Neural cell (in vitro differentiated cells): Measurements from ENCODE around the gene QRICH1. TPM values are rescaled to one million over a fixed set of nuclear protein-coding genes. Genes with fewer than 3 reads are reported as not detected.

Source experiments
- H2AFZ ChIP-seq: fragments of 200-600, 300-800 bp; sonication (generic), shearing (Covaris generic); 2 replicates; pipeline ENCODE4 v1.6.0; 2014; ENCODE audit warnings: low read depth, mild to moderate bottlenecking, antibody characterized with exemption, low read length, moderate library complexity
- H3F3A ChIP-seq: fragments of 200-600 bp; shearing (Covaris generic); 2 replicates; pipeline ENCODE4 v1.6.1; 2016; ENCODE audit warnings: mild to moderate bottlenecking, moderate library complexity, mixed read lengths, antibody characterized with exemption, low read length; ENCODE audit not compliant: insufficient read depth, poor library complexity, severe bottlenecking
- H3K27ac ChIP-seq: fragments of 200-600, 300-800 bp; sonication (generic), shearing (Covaris generic); 2 replicates; pipeline ENCODE4 v1.5.1; 2014; ENCODE audit warnings: mild to moderate bottlenecking, low read length, moderate library complexity
- H3K27me3 ChIP-seq: fragments of 300-800, 200-600 bp; sonication (generic), shearing (Covaris generic); 2 replicates; pipeline ENCODE4 v1.6.0; 2014; ENCODE audit warnings: mild to moderate bottlenecking, low read depth, low read length, moderate library complexity; ENCODE audit not compliant: insufficient read depth
- H3K36me3 ChIP-seq: fragments of 300-800, 200-600 bp; sonication (generic), shearing (Covaris generic); 2 replicates; pipeline ENCODE4 v1.5.1; 2014; ENCODE audit warnings: mild to moderate bottlenecking, antibody characterized with exemption, low read length, moderate library complexity; ENCODE audit not compliant: insufficient read depth
- H3K4me2 ChIP-seq: fragments of 300-800, 200-600 bp; sonication (generic), shearing (Covaris generic); 2 replicates; pipeline ENCODE4 v1.6.0; 2014; ENCODE audit warnings: mild to moderate bottlenecking, low read length
- H3K4me3 ChIP-seq: fragments of 300-800, 200-600 bp; sonication (generic), shearing (Covaris generic); 2 replicates; pipeline ENCODE4 v1.5.1; 2014; ENCODE audit warnings: mild to moderate bottlenecking, low read length, moderate library complexity
- H3K79me2 ChIP-seq: fragments of 200-600 bp; shearing (Covaris generic); replicated peaks from 2 replicates; pipeline ENCODE4 v1.6.0; 2014; ENCODE audit warnings: mild to moderate bottlenecking, low read length, moderate library complexity; ENCODE audit not compliant: insufficient read depth
- H3K9ac ChIP-seq: fragments of 300-800, 200-600 bp; sonication (generic), shearing (Covaris generic); 2 replicates; pipeline ENCODE4 v1.6.1; 2016; ENCODE audit warnings: mild to moderate bottlenecking, low read length, mixed read lengths
- H3K9me2 ChIP-seq: fragments of 200-600 bp; shearing (Covaris generic); 2 replicates; pipeline ENCODE4 v1.6.1; 2016; ENCODE audit warnings: mild to moderate bottlenecking, low read length, mixed read lengths; ENCODE audit not compliant: insufficient read depth
- H3K9me3 ChIP-seq: fragments of 200-600, 300-800 bp; sonication (generic), shearing (Covaris generic); 2 replicates; pipeline ENCODE4 v1.6.1; 2016; ENCODE audit warnings: mild to moderate bottlenecking, mixed run types, low read length, moderate library complexity, mixed read lengths
- H4K20me1 ChIP-seq: fragments of 200-600 bp; shearing (Covaris generic); 2 replicates; pipeline ENCODE4 v1.6.1; 2016; ENCODE audit warnings: mild to moderate bottlenecking, mixed run types; ENCODE audit not compliant: insufficient read depth
- CTCF ChIP-seq: fragments of 450-650 bp; IDR thresholded peaks from 2 replicates; pipeline ENCODE4 v1.5.1; 2014; ENCODE audit warnings: antibody characterized with exemption, mild to moderate bottlenecking, moderate library complexity; ENCODE audit not compliant: poor library complexity, severe bottlenecking
- EP300 ChIP-seq: fragments of 450-650 bp; conservative IDR thresholded peaks from 2 replicates; pipeline ENCODE4 v1.6.1; 2014; ENCODE audit warnings: antibody characterized with exemption, mild to moderate bottlenecking, moderate library complexity; ENCODE audit not compliant: poor library complexity, severe bottlenecking
- EZH2 ChIP-seq: fragments of 200-600, 300-800 bp; shearing (Covaris generic), sonication (generic); IDR thresholded peaks from 2 replicates; pipeline ENCODE4 v1.6.1; 2014; ENCODE audit warnings: antibody characterized with exemption, low read length, borderline replicate concordance, mild to moderate bottlenecking; ENCODE audit not compliant: insufficient read depth, poor library complexity, severe bottlenecking
- MXI1 ChIP-seq: fragments of 450-650 bp; conservative IDR thresholded peaks from 2 replicates; pipeline ENCODE4 v1.6.1; 2014; ENCODE audit warnings: antibody characterized with exemption, mild to moderate bottlenecking; ENCODE audit not compliant: poor library complexity, severe bottlenecking
- POLR2AphosphoS5 ChIP-seq: IDR thresholded peaks from 2 replicates; pipeline ENCODE4 v1.6.1; 2012
- RAD21 ChIP-seq: fragments of 450-650 bp; conservative IDR thresholded peaks from 2 replicates; pipeline ENCODE4 v1.6.1; 2014; ENCODE audit warnings: antibody characterized with exemption, mild to moderate bottlenecking, moderate library complexity
- REST ChIP-seq: IDR thresholded peaks from 2 replicates; pipeline ENCODE4 v1.6.1; 2012; ENCODE audit warnings: borderline replicate concordance
- SMC3 ChIP-seq: fragments of 450-650 bp; conservative IDR thresholded peaks from 2 replicates; pipeline ENCODE4 v1.6.1; 2014; ENCODE audit warnings: antibody characterized with exemption, mild to moderate bottlenecking, moderate library complexity; ENCODE audit not compliant: poor library complexity
- TAF1 ChIP-seq: IDR thresholded peaks from 2 replicates; pipeline ENCODE4 v1.6.1; 2012; ENCODE audit warnings: low read depth
- polyA plus RNA-seq: library from polyadenylated mRNA; depleted of rRNA; stranded (reverse); fragments of >200 nt; gene quantifications from 2 replicates; pipeline ENCODE4 v1.2.3, GENCODE V29; 2014

The QRICH1 gene
- polyA plus RNA-seq, 1 donor from 2014 or later = 87.5 TPM

- Histone ChIP-seq H3K9ac (peak within 1 kb of the TSS; percentile 97), H3K9me3 (no peaks in the 10 kb centered on the region), H3K36me3 (peaks cover 1% of the 10 kb centered on the region), H3K4me3 (peak within 1 kb of the TSS; percentile 100), H3K4me2 (peak within 1 kb of the TSS; percentile 100), H3K27ac (peak within 1 kb of the TSS; percentile 92), H4K20me1 (no peaks in the 10 kb centered on the region), H3K27me3 (no peaks in the 10 kb centered on the region), H2AFZ (peak within 1 kb of the TSS; percentile 73), H3K9me2 (no peaks in the 10 kb centered on the region), H3F3A (no peaks in the 10 kb centered on the region), H3K79me2 (peaks cover 15% of the 10 kb centered on the region)
- TF ChIP-seq SMC3 = peak; percentile 59
- peak; percentile 78 for TF ChIP-seq REST
- peak; percentile 85 for TF ChIP-seq MXI1
- TF ChIP-seq RAD21 = peak; percentile 46
- TF ChIP-seq EZH2 = no peak
- peak; percentile 75 for TF ChIP-seq EP300
- peak; percentile 94 for TF ChIP-seq POLR2AphosphoS5
- TF ChIP-seq CTCF = no peak
- no peak for TF ChIP-seq TAF1
Measured at GRCh38 chr3:49120438-49121131, 26.7 kb upstream of the QRICH1 start, which contains the start of gene USP19. Gene USP19, minus strand, starts transcription at chr3:49120823. Its CDS starts 1,678 bp downstream, at chr3:49119145.

- Histone ChIP-seq H3K9me3 (no peaks in the 10 kb centered on the region), H3K4me3 (peak overlapping the region; percentile 100), H3K36me3 (peaks cover 6% of the 10 kb centered on the region), H3K27me3 (no peaks in the 10 kb centered on the region), H3F3A (no peaks in the 10 kb centered on the region), H4K20me1 (no peaks in the 10 kb centered on the region), H3K4me2 (peak overlapping the region; percentile 100), H3K79me2 (peaks cover 15% of the 10 kb centered on the region), H2AFZ (peak overlapping the region; percentile 73), H3K9me2 (no peaks in the 10 kb centered on the region), H3K27ac (peak overlapping the region; percentile 92), H3K9ac (peak overlapping the region; percentile 97)
- TF ChIP-seq RAD21 (no peak), REST (no peak), CTCF (no peak)
Measured at GRCh38 chr3:49120096-49120437, 26.2 kb upstream of the QRICH1 start.
